HCT116 (cell line): ENCODE measurements around the gene IL19.

Experiments
- ATF3 ChIP-seq: IDR thresholded peaks from 2 replicates; pipeline ENCODE4 v1.6.1; 2012
- CTCF ChIP-seq, 3 experiments: fragments of 200-600 bp in 1 of 3; sonication (generic) in 1 of 3; IDR thresholded peaks in 2 of 3; conservative IDR thresholded peaks in 1 of 3; 2 replicates each; pipeline ENCODE4 v1.5.1; 2012 to 2017; ENCODE audit warnings: low read depth in 2 of 3, low read length in 2 of 3, antibody characterized with exemption in 1 of 3, borderline replicate concordance in 1 of 3, control low read depth in 1 of 3, mild to moderate bottlenecking in 1 of 3, mixed read lengths in 1 of 3, mixed run types in 1 of 3, moderate library complexity in 1 of 3; ENCODE audit not compliant: insufficient read depth in 1 of 3
- EZH2phosphoT487 ChIP-seq: fragments of 200-600 bp; IDR thresholded peaks from 2 replicates; pipeline ENCODE4 v1.6.1; 2018; ENCODE audit warnings: antibody characterized with exemption, borderline replicate concordance
- POLR2A ChIP-seq: IDR thresholded peaks from 2 replicates; pipeline ENCODE4 v1.7.0; 2011; ENCODE audit warnings: borderline replicate concordance; ENCODE audit not compliant: insufficient read depth, insufficient read length; ENCODE audit errors: extremely low read depth
- YY1 ChIP-seq: IDR thresholded peaks from 2 replicates; pipeline ENCODE4 v1.6.1; 2011; ENCODE audit warnings: low read length, low read depth, moderate library complexity, mild to moderate bottlenecking; ENCODE audit not compliant: insufficient replicate concordance; ENCODE audit errors: extremely low read depth

GRCh38 chr1:206779638-206780037 is 9.1 kb downstream of the IL19 start:
- no peak for TF ChIP-seq POLR2A
- no peak for TF ChIP-seq ATF3
- no peak for TF ChIP-seq CTCF (IDR thresholded peaks at IDR 0.05 in 2 of 3, conservative IDR thresholded peaks at IDR 0.05 in 1 of 3; ENCODE audit: borderline replicate concordance in 1 of 3, insufficient read depth in 1 of 3, low read depth in 2 of 3, low read length in 2 of 3)
- TF ChIP-seq EZH2phosphoT487 = no peak
- no peak for TF ChIP-seq YY1
